NCI-H146 treated with DMSO at 0.1 percent for 48 hours (cell line): ENCODE results near the gene TEX54.

ENCODE experiments used
- DNase-seq: peaks from one replicate; lab custom pipeline; 2025; ENCODE audit not compliant: unreplicated experiment; lab: John Stamatoyannopoulos, UW

The TEX54 gene

DNA sequence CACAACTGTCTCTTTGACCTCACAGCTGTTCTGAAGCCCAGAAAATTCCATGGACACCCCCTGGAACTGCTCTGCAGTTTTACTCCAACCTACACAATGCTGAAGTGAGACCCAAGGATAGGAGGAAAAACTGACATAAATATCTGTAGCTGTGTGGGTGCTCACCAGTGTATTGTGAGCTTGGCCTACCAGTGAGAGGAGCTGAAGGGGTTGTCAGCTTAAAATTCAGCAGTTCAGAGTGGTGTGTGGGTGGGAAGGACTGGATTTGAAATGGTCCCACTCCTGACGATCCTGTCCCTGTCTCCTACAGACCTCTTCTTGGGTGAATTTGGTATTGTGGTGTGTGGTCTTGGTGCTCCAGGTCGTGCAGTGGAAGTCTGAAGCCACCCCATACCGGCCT is 43.1 kb downstream of the TEX54 start:
- DNase-seq: no peak

DNA sequence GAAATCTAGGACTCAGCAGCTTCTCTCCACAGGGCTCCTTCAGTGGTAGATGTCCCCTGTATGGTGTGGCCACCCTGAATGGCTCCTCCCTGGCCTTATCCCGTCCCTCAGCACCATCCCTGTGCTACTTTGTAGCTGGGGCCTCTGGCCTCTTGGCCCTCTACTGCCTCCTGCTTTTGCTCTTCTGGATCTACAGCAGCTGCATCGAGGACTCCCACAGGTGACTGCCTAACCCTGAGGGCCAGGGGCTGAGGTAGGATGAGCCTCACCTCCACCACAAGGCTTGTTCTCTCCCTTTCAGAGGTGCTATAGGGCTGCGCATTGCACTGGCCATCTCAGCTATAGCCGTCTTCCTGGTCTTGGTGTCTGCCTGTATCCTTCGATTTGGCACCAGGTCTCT is 43.6 kb downstream of the TEX54 start:
- no peak for DNase-seq

DNA sequence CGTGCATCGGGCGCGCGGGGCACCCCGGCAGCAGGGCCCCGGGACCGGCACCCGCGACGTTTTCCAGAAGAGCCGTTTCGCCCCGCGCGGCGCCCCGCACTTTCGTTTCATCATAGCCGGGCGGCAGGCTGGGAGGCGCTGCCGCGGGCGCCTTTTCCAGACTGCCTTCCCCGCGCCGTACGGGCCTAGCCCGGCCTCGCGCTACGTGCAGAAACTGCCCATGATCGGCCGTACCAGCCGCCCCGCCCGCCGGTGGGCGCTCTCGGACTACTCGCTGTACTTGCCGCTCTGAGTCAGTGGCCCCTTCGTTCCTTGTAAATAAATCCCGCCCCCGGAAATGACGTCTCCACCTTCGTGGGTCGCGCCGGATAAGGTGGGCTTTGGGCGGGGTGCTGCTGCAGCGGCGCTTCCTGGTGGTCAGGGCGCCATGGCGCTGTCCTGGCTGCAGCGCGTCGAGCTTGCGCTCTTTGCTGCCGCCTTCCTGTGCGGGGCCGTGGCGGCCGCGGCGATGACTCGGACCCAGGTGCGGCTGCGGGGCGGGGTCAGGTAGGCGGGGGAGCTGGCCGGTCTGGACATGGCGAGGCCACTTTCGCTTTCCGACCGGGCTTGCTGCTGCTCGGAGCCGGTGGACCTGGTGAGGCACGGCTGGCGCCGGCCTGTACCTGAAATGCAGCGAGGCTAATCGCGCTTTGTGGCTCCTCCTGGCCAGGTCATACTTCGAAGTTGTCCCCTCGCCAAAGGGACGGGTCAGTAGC is 45.5 kb downstream of the TEX54 start, which contains the start of gene TMEM179B:
Gene TMEM179B, plus strand, starts transcription at position 398 of the 755 bp plus-strand sequence. Its CDS starts 30 bp downstream, at position 428.
- DNase-seq: peak; percentile 92

DNA sequence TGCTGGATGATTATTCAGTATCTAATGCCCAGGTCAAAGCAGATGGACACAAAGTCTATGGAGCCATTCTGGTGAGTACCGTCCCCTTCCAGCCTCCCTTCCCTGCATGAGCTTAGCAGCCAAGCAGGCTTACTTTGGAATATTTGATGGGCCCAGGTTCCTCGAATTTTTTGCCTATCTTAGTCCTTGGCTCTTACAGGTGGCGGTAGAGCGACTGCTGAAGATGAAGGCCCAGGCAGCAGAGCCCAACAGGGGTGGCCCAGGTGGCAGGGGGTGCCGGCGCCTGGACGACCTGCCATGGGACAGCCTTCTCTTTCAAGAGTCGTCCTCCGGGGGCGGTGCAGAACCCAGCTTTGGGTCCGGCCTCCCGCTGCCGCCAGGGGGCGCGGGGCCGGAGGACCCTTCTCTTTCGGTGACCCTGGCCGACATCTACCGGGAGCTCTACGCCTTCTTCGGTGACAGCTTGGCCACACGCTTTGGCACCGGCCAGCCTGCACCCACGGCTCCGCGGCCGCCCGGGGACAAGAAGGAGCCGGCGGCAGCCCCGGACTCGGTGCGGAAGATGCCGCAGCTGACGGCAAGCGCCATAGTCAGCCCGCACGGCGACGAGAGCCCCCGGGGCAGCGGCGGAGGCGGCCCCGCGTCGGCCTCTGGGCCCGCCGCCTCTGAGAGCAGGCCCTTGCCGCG is 46.2 kb downstream of the TEX54 start:
- DNase-seq: peak; percentile 42

DNA sequence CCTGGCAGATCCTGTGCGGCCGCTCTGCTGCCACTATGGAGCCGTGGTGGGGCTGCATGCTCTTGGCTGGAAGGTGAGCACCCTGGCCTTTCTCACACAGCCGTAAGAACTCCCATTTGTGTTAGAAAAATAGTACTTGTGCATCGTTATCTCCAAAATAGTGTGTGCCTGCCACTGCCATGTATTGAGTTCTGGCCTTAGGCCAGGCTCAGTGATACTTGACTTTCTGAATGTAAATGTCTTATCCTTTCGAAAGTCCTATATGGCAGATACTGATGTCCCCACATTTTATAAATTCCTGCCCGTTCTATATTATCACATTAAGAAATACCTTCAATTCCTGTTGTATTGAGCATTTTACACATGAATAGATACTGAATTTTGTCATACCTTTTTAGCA is 49.9 kb downstream of the TEX54 start:
- no peak for DNase-seq
